GM19452 (cell line): Measurements from ENCODE around the gene KCNJ18.
"Not testable (repeated sequence)": the region's sequence is repeated elsewhere in the genome, so short reads cannot be mapped to it uniquely, and the experiment has no call there.

Experiments used
- ATAC-seq: cut with Tn5 transposase; IDR thresholded peaks from one replicate; pipeline ENCODE4 v1.9.1; 2021; ENCODE audit not compliant: unreplicated experiment

The KCNJ18 gene

DNA sequence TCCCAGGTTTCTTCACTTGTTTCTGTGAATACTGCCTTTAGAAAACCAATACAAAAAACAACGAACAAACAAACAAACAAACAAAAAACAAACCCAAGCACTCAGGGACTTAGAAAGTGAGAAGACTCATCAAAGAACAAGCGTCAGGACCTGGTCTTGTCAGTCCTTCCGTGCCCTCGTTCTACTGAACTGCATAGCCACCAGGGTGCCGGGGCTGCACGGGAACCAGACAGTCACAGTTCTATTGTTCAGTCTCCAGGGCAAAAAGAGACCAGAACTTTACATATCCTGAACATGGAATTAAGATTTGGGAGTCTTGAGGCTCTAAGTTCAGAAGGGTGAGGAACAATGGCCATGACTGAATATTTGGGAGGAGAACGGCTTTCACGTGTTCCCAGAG is 28.2 kb downstream of the KCNJ18 start:
- not testable (repeated sequence) for ATAC-seq

DNA sequence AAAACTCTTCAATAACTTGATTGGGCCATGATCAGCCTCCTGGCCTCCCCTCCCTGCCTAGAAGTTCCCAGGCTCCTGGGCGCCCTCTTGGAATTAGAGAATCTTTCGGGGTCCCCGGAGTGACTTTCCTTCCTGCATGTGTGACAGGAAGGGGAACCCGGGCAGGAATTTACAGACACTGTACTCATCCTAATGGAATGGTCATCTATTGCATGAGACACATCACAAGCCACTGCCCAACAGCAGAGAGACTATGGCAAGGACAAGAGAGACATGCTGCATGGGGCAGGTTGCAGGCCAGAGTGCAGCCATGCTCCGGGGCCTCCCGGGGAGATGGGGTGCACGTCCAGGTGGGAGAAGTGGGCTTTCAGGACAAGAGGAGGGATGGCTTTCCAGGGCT is 29.9 kb downstream of the KCNJ18 start:
- not testable (repeated sequence) for ATAC-seq

- not testable (repeated sequence) for ATAC-seq
Observed at GRCh38 chr17:21724216-21725006, 32.1 kb downstream of the KCNJ18 start.

DNA sequence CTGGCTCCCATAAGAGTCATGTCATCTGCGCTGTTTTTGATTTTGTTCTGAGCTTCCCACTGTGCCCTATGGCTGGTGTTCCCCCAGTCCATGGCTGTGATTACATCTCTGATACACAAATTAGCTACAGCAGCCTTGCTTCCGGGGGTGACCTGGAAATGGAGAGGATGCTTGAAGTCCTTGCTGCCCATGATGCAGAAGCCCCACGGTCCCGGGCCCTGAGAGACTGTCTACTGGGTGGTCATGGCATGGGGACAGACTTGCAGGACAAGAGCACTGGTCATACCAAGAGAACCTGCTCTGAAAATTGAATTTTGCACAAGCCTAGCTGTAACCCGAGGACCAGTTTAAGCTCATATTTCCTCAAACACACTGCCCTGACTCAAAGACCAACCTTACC is 38.8 kb downstream of the KCNJ18 start:
- not testable (repeated sequence) for ATAC-seq

DNA sequence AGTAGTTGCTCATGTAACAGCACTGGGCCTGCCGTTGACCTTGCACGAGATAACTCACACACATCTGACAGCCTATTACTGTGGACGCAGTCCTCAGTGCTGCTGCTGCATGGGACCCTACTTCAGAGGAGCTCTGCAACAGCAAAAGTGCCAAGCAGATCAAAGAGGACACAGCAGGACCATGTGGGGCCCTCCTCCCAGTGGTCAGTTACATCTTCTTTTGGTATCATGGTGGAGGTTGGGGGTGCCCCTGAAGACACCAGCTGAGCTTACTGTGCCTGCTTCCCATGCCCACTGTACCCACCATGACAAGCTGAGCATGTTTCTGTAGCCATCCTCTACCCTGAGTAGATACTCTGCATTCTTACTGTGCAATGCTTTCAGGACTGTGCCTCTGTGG is 41.6 kb downstream of the KCNJ18 start:
- ATAC-seq: not testable (repeated sequence)

DNA sequence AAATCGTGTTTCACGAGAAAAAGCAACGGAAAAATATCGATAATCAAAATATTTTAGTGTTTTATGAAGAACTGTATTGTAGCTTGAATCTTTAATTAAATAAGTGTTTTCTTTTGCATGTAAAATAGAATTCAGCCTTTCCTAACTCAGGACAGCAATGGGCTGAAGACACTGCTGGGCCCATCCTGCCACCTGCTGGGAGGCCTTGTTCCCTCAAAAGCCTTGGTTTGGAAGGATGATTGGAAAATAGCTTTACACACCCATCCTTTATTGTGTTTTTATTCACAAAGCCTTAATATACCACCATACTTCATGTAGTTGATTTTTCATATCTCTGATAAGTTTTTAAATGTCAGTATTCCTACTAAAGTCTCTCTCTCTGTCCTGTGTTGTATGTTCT is 43.5 kb downstream of the KCNJ18 start:
- not testable (repeated sequence) for ATAC-seq

DNA sequence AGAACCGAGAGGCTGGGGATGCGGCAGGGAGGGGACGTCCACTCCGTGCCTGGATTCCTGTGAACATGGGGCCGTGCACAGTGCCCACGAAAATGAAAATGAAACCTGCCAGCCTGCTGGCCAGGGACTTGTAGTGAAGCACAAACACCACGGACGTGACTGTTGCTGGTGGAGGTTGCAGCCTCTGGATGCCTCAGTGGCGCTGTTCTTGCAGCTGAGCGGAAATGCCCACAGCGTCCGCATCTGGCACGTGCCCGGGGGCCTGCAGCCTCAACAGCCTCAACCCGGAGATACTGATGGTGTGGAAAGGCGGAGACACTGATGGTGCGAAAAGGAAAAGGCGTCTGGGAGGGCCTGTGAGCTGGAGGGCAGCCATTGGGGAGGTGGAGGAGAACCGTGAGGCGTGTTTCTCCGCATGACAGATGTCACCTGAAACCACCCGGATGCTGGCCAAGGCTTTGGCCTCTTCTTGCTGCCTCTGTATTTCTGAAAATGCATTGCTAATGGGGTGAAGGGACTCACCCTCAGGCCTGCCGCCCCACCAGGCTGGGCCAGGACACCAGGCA is 44.8 kb downstream of the KCNJ18 start:
- not testable (repeated sequence) for ATAC-seq

DNA sequence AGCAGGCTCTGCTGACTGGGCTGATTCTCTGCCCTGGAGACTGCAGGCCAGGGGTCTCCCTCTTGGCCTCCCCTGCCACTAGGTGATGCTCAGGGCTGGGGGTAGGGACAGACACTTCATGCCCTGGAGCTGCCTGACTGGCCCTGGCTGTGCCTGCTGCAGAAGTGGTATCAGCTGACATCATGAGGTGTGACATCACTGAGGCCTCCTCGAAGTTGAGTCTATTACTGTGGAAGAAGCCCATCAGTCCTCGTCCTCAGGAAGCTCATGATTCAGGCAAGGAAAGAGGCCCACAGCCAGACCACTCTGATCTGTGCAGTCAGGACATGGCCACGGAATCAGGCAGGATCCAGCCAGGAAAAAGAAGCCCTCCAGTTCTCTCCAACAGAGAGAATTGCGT is 45.9 kb downstream of the KCNJ18 start:
- ATAC-seq: not testable (repeated sequence)

GRCh38 chr17:21738877-21739474 is 46.7 kb downstream of the KCNJ18 start:
- peak; percentile 69 for ATAC-seq

- peak; percentile 43 for ATAC-seq
Observed at GRCh38 chr17:21739485-21739884, 47.2 kb downstream of the KCNJ18 start.

DNA sequence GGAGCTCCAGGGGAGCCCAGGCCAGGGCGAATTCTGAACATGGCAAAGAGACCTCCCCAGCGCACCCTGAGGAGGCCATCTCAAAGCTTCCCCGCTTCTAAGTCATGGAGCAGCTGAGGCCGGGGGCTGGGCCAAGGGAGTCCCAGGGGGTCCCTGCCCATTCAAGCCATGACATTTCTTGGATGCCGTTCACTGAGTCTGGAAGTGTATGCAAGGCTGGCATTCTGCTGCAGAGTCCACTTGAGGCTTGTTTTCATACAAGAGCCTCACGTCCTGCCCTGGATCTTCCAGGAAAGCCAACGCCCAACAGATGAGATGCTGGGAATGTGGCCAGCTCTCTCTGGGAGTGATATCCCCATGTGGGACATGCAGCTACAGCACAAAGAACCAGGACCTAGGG is 48.5 kb downstream of the KCNJ18 start:
- ATAC-seq: not testable (repeated sequence)

DNA sequence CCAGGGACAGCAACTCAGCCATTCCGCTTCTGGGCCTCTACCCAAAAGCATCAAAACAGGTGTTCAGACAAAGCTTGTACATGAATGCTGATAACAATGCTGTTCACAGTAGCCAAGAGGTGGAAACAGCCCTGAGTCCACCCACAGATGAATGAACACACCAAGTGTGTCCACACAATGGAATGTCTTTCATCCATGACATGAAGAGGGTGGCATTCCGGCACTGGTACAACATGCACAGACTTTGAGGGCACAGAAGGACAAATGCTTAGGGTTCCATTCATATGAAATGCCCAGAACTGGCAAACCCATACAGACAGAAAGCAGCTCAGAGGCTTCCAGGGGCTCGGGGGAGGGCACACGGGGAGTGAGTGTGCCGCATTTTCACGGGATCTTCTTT is 49.2 kb downstream of the KCNJ18 start:
- ATAC-seq: not testable (repeated sequence)

- ATAC-seq: no peak
Observed at GRCh38 chr17:21742326-21742725, 50.0 kb downstream of the KCNJ18 start.

- not testable (repeated sequence) for ATAC-seq
Observed at GRCh38 chr17:21744151-21744550, 51.8 kb downstream of the KCNJ18 start.

DNA sequence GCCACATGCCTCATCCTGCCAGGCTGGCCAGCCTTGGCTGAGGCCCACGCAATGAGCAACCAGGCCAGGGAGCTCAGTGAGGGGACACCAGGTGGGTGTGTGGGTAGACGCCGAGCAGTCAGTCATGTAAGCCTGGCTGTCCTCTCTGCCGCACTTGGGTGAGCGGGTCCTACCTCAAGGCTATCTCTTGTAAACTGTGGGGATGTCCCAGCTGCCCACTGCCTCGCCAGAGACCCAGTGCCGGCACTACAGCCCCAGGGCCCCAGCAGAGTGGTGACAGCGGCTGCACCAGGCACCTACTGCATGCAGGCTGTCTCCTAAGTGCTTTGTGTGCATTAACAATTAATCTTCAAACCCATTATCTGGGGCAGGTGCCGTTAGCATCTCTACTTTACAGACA is 52.3 kb downstream of the KCNJ18 start:
- not testable (repeated sequence) for ATAC-seq

DNA sequence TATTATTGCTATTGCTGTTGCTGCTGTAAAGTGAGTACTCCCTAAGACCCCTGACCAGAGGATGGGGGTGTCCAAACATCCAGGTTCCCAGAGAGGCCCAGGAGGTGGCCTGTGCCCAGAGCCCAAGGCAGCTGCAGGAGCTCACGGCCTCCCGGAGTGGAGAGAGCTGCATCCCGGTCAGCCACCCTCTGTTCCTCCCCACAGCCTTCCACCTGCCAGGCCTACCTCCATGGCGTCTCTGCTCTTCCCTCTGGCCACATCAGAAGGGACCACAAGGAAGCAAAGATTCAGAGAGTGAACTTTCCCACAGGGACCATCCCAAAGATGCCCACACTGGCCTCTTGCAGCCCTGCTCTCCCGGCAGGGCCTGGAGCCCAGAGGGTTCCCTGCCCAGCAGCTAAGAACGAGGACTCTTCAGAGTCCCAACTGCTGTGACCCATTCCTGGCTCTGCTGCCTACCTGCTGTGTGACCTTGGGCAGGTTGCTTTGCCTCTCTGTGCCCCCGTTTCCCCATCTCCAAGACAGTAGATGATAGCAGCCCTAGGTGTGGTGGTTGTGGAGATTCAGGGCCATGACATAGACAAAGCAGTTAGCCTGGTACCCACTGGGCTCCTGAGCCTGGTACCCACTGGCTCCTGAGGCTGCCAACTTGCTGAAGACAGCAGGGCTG is 53.2 kb downstream of the KCNJ18 start:
- not testable (repeated sequence) for ATAC-seq

GRCh38 chr17:21746415-21746814 is 54.1 kb downstream of the KCNJ18 start:
- ATAC-seq: not testable (repeated sequence)

DNA sequence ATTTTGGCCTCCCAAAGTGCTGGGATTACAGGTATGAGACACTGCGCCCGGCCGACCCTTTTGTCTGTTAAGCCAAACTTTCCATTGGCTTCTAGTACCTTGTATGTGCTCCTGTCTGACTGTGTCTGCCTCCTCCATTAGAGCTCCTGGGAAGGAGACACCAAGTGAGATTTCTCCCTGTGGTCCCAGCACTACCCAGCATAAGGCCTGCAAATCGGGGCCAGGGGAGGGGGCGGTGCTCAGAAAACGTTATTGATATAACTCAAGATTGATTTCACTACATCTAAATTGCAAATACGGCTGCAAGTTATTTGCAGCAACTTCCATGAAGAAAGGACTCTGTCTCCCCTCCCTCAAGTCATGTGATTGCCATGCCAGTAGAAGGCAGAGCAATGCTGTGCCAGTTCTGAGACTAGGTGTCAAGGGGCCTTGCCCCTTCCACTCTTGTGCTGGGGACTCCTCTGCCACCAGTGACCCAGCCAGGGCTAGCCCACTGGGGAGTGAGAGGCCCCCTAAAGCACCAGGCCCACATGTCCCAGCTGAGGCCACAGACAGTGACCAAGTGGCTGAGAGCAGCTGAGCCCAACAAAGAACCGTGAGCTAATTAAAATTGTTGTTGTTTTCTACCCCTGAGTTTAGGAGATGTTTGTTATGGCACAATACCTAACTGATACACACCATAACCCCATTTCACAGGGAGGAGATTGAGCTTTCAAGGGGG is 55.0 kb downstream of the KCNJ18 start:
- ATAC-seq: not testable (repeated sequence)

- not testable (repeated sequence) for ATAC-seq
Observed at GRCh38 chr17:21748686-21749085, 56.4 kb downstream of the KCNJ18 start.

- ATAC-seq: not testable (repeated sequence)
Observed at GRCh38 chr17:21749696-21750531, 57.6 kb downstream of the KCNJ18 start.
